Endothelial cell of umbilical vein (primary cell): Measurements from ENCODE around the gene LDLRAD3. TPM values are rescaled to one million over a fixed set of nuclear protein-coding genes. Genes with fewer than 3 reads are reported as not detected.

Experiments used
- BruUV-seq: library from RNA; stranded (reverse); fragments of 400-500 nt; replicated peaks from 2 replicates; lab custom pipeline; 2021; lab: Mats Ljungman, UMichigan
- CTCF ChIA-PET: fragments of 300-600, 350-600 bp; sonication (Branson Sonifier 250); formaldehyde crosslinking; loops from one replicate; lab custom pipeline; 2021; ENCODE audit warnings: antibody characterized with exemption, inconsistent platforms; lab: Charles Lee
- POLR2A ChIA-PET: fragments of 300-600, 350-600 bp; sonication (Branson Sonifier 250); formaldehyde crosslinking; loops from one replicate; lab custom pipeline; 2021; ENCODE audit warnings: antibody characterized with exemption, inconsistent platforms; lab: Charles Lee
- DNase-seq: peaks from one replicate; pipeline ENCODE4 v3.0.0-alpha.2; 2011; ENCODE audit warnings: low read depth, low spot score
- FAIRE-seq: peaks from 2 replicates; lab custom pipeline; 2011; peaks lifted over from hg19 to GRCh38; lab: Jason Lieb, UNC
- H2AFZ ChIP-seq: 2 replicates; pipeline ENCODE4 v1.6.0; 2012; ENCODE audit warnings: low read depth, low read length, control low read depth, inconsistent platforms
- H3K27ac ChIP-seq: 2 replicates; pipeline ENCODE4 v1.5.1; 2011; ENCODE audit warnings: low read depth, mild to moderate bottlenecking, control low read depth, low read length, moderate library complexity; ENCODE audit not compliant: insufficient read depth
- H3K27me3 ChIP-seq, 2 experiments: 2 replicates each; pipeline versions ENCODE4 v1.6.0 to v1.6.1; 2011; ENCODE audit warnings: low read length in 2 of 2, mixed read lengths in 1 of 2; ENCODE audit not compliant: control insufficient read depth in 2 of 2, insufficient read depth in 2 of 2
- H3K36me3 ChIP-seq, 2 experiments: 2 replicates in 1 of 2; 3 replicates in 1 of 2; pipeline ENCODE4 v1.5.1; 2011; ENCODE audit warnings: low read length in 2 of 2, mild to moderate bottlenecking in 1 of 2, moderate library complexity in 1 of 2; ENCODE audit not compliant: control insufficient read depth in 2 of 2, insufficient read depth in 2 of 2; ENCODE audit errors: extremely low read depth in 1 of 2
- H3K4me1 ChIP-seq: 3 replicates; pipeline ENCODE4 v1.5.1; 2011; ENCODE audit warnings: mild to moderate bottlenecking, low read length; ENCODE audit not compliant: control insufficient read depth, insufficient read depth; ENCODE audit errors: extremely low read depth
- H3K4me2 ChIP-seq: 2 replicates; pipeline ENCODE4 v1.6.1; 2011; ENCODE audit warnings: low read length, control low read depth, mixed read lengths; ENCODE audit not compliant: insufficient read depth
- H3K4me3 ChIP-seq, 3 experiments: fragments of 200-600 bp in 1 of 3; sonication (generic), shearing (Covaris generic) in 1 of 3; replicated peaks in 1 of 3; 2 replicates each; pipeline ENCODE4 v1.5.1; 2011 to 2016; ENCODE audit warnings: control low read depth in 3 of 3, low read length in 3 of 3, mild to moderate bottlenecking in 2 of 3, inconsistent platforms in 1 of 3, low read depth in 1 of 3, moderate library complexity in 1 of 3; ENCODE audit not compliant: insufficient read depth in 1 of 3
- H3K79me2 ChIP-seq: 2 replicates; pipeline ENCODE4 v1.6.0; 2012; ENCODE audit warnings: low read length, inconsistent platforms; ENCODE audit not compliant: control insufficient read depth, insufficient read depth
- H3K9ac ChIP-seq: replicated peaks from 2 replicates; pipeline ENCODE3; 2011; ENCODE audit warnings: low read length, control low read depth; ENCODE audit not compliant: insufficient read depth; ENCODE audit errors: extremely low read depth
- H3K9me1 ChIP-seq: replicated peaks from 3 replicates; pipeline ENCODE4 v1.6.0; 2011; ENCODE audit warnings: mild to moderate bottlenecking, low read length; ENCODE audit not compliant: control insufficient read depth, insufficient read depth; ENCODE audit errors: extremely low read depth
- H3K9me3 ChIP-seq: replicated peaks from 2 replicates; pipeline ENCODE4 v1.5.1; 2012; ENCODE audit warnings: low read length, inconsistent platforms; ENCODE audit not compliant: control insufficient read depth, insufficient read depth
- H4K20me1 ChIP-seq: replicated peaks from 2 replicates; pipeline ENCODE3; 2011; ENCODE audit warnings: mild to moderate bottlenecking, low read length; ENCODE audit not compliant: control insufficient read depth, insufficient read depth; ENCODE audit errors: extremely low read depth
- EZH2 ChIP-seq: IDR thresholded peaks from 2 replicates; pipeline ENCODE4 v1.6.1; 2012; ENCODE audit warnings: borderline replicate concordance, low read depth, mild to moderate bottlenecking, moderate library complexity, low read length, inconsistent platforms; ENCODE audit not compliant: severe bottlenecking
- FOS ChIP-seq: IDR thresholded peaks from 2 replicates; pipeline ENCODE4 v1.6.1; 2011; ENCODE audit warnings: mild to moderate bottlenecking, low read length, moderate library complexity, borderline replicate concordance; ENCODE audit not compliant: insufficient read depth
- GATA2 ChIP-seq: IDR thresholded peaks from 2 replicates; pipeline ENCODE4 v1.7.0; 2011; ENCODE audit warnings: low read depth, mild to moderate bottlenecking, moderate library complexity, mixed read lengths, low read length; ENCODE audit not compliant: insufficient read length, insufficient read depth
- JUN ChIP-seq: IDR thresholded peaks from 2 replicates; pipeline ENCODE4 v1.6.1; 2011; ENCODE audit warnings: borderline replicate concordance, low read depth; ENCODE audit not compliant: insufficient read length, insufficient read depth
- MYC ChIP-seq: IDR thresholded peaks from one replicate; pipeline ENCODE4 v1.6.1; 2011; ENCODE audit warnings: mild to moderate bottlenecking, low read depth, low read length
- POLR2A ChIP-seq: IDR thresholded peaks from 2 replicates; pipeline ENCODE4 v1.6.1; 2012; ENCODE audit warnings: low read depth, mild to moderate bottlenecking, control low read depth, low read length
- POLR2AphosphoS5 ChIP-seq: IDR thresholded peaks from 2 replicates; pipeline ENCODE4 v1.6.1; 2012; ENCODE audit warnings: low read depth, mild to moderate bottlenecking, control low read depth, low read length, moderate library complexity; ENCODE audit not compliant: insufficient read depth
- dilution Hi-C: fragments of 300-500 bp; cut with MboI; formaldehyde crosslinking; loops from one replicate; pipeline ENCODE4 v1.15.0; 2019; ENCODE audit warnings: low sequenced_read_pairs; ENCODE audit not compliant: extremely low pct_ligation_motif_present
- intact Hi-C: fragments of 100-400 bp; cut with micrococcal nuclease; formaldehyde crosslinking; loops from one replicate; pipeline ENCODE4 v1.10.0; 2022
- polyA plus RNA-seq, 4 experiments: library from polyadenylated mRNA; depleted of rRNA in 3 of 4; stranded (reverse) in 3 of 4; unstranded in 1 of 4; fragments of >200 nt; gene quantifications; 2 replicates each; pipeline versions ENCODE4 v1.2.1 to v1.2.3, GENCODE V29; 2011 to 2012; ENCODE audit warnings: missing spikeins in 1 of 4
- total RNA-seq: library from RNA; stranded (reverse); gene quantifications from 2 replicates; pipeline ENCODE4 v1.2.3, GENCODE V29; 2021
- TF ChIP-seq, protein P1 (sequence below): IDR thresholded peaks from 2 replicates; pipeline ENCODE4 v1.6.1; 2011; ENCODE audit not compliant: insufficient read depth, insufficient read length
- TF ChIP-seq, protein P2 (sequence below), 2 donors: IDR thresholded peaks; 1 replicate in 1 of 2; 2 replicates in 1 of 2; pipeline ENCODE4 v1.5.1; 2011; ENCODE audit warnings: low read length in 2 of 2, mild to moderate bottlenecking in 2 of 2, moderate library complexity in 2 of 2, control low read depth in 1 of 2, inconsistent platforms in 1 of 2, low read depth in 1 of 2; ENCODE audit not compliant: insufficient read depth in 1 of 2; ENCODE audit errors: extremely low read depth in 1 of 2

Gene LDLRAD3
- total and polyA plus RNA-seq, 2 donors (not counting 3 experiments of a cell fraction or from before 2014, with no cell fraction given) = 17.9 to 25.1 TPM

DNA sequence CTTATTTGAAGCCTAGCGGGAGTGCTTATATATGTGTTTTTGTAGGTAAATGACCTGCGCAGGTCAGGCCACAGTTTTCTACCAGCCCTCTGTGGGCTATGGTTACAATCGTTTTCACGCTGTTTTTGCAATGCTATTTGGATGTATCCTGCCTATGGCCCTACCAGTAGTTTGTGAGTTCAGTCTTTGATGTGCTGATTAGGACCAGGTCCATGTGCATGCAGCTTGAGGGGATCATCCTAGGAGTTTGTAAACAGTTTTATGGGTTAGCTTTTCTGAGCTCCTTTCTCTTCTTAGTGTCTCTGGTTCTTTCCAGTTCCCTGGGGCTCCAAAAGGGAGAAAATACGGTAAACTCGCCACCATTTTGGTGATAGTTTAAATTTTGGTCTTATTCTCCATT is 142.5 kb downstream of the LDLRAD3 start:
- Histone ChIP-seq H3K9me3 (no peaks in the 10 kb centered on the region), H3K9me1 (no peaks in the 10 kb centered on the region), H4K20me1 (no peaks in the 10 kb centered on the region), H3K9ac (no peak overlapping the region), H3K4me3 (no peak overlapping the region), H3K4me2 (no peak overlapping the region), H2AFZ (no peak overlapping the region), H3K79me2 (no peaks in the 10 kb centered on the region), H3K36me3 (peaks cover 0 to 3% of the 10 kb centered on the region in 2 experiments), H3K27me3 (no peaks in the 10 kb centered on the region), H3K4me1 (peaks cover 7% of the 10 kb centered on the region), H3K27ac (no peak overlapping the region)
- intact Hi-C loops (no loop called here), dilution Hi-C loops (no loop called here)
- ChIA-PET CTCF (interaction anchor here (1.3 to 2.0 kb wide), 3 partner anchors 14 to 287 kb away, joined by 3 to 8 read pairs (median 3); no protein-coding TSS in a partner anchor), POLR2A (no interaction called here)
- TF ChIP-seq POLR2A = no peak
- no peak for TF ChIP-seq EZH2
- no peak for TF ChIP-seq JUN
- no peak for TF ChIP-seq FOS
- TF ChIP-seq, protein P1, sequence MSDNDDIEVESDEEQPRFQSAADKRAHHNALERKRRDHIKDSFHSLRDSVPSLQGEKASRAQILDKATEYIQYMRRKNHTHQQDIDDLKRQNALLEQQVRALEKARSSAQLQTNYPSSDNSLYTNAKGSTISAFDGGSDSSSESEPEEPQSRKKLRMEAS = no peak
- TF ChIP-seq, protein P2, sequence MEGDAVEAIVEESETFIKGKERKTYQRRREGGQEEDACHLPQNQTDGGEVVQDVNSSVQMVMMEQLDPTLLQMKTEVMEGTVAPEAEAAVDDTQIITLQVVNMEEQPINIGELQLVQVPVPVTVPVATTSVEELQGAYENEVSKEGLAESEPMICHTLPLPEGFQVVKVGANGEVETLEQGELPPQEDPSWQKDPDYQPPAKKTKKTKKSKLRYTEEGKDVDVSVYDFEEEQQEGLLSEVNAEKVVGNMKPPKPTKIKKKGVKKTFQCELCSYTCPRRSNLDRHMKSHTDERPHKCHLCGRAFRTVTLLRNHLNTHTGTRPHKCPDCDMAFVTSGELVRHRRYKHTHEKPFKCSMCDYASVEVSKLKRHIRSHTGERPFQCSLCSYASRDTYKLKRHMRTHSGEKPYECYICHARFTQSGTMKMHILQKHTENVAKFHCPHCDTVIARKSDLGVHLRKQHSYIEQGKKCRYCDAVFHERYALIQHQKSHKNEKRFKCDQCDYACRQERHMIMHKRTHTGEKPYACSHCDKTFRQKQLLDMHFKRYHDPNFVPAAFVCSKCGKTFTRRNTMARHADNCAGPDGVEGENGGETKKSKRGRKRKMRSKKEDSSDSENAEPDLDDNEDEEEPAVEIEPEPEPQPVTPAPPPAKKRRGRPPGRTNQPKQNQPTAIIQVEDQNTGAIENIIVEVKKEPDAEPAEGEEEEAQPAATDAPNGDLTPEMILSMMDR (IDR thresholded peaks at IDR 0.05; ENCODE audit: extremely low read depth in 1 of 2, insufficient read depth in 1 of 2, low read depth in 1 of 2, low read length in 2 of 2) = no peak
- no peak for TF ChIP-seq POLR2AphosphoS5
- TF ChIP-seq MYC = no peak
- no peak for TF ChIP-seq GATA2
- FAIRE-seq (no peak), DNase-seq (no peak)
- no TSS peak for BruUV-seq
